ENCODE data around the gene LRRC74B.
"Not testable (repeated sequence)": the region's sequence is repeated elsewhere in the genome, so short reads cannot be mapped to it uniquely, and the experiment has no call there.

The LRRC74B gene

DNA sequence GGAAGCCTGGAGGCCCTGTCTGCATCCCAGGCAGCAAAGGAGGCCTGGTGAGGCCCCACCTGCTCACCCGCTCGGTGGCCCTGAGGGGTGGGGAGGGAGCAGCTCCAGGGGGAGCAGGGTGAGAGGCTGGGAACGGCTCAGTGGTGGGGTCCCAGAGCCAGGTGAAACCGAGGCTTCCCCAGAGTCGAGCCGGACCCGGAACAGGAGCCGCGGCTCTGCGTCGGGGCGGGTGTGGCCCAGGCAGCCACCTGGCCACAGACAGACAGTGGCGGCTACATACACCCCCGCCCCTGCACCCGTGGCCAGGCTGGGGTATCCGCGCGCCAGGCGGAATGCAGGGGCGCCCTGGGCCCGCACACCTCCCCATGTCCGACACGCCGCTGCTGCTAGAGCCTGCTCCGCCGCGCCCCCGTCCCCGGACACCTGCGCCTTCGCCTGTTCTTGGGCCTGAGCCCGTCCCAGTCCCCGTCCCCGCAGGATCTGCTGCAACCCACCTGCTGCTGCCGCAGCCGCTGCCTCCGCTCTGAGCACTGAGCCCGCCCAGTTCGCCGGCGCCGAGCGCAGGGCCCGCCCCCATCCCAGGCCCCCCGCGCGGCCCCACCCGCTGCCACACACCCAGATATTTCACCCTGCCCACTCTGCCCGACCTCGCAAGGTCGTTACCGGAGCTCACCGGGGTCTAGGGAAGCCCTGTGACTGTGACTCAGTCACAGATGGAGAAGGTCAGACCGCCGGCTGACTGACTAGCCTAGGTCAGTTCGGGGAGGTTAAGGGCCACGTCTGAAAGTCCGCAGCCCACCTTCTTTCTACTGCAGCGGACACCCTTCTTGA lies 13.5 kb upstream of the LRRC74B start, which contains the start of gene SLC7A4:
Gene SLC7A4 (minus strand): TSS at position 525 of the 831 bp plus-strand sequence. CDS start 749 bp downstream, outside the sequence.
- no peak for DNase-seq (ENCODE audit: low spot score)

DNA sequence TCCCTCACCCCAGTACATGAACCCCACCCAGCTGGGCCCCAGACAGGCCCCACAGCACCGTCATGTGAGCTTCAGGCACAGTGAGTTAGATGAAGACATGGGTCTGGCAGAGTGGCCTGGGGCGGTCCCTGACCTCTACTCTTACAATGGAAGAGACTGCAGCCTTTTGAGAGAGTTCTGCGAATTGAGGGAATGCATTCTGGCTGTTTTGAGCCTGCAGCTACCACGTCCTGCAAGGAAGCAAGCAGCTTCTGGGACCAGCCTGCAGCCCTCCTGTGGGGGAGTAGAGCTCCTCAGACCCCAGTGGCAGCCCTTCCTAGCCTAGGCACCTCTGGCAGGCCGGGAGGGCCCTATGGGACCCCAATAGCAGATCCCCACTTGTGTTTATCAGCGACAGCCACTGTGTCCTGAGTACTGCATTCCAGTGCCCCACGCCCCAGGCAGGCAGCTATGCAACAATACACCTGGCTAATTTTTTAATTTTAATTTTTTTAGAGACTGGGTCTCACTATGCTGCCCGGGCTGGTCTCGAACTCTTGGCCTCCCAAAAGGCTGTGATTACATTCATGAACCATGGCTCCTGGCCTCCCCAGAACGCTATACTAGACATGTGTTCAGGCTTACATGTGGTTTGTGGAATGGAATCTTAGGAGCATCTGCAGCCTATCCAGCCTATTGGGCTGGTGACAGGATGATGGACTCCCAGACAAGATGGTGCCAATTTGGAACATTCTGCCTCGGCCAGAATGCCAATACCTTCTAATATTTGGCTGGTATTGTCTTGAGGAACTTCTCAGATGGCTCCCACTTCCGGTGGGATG lies 12.7 kb upstream of the LRRC74B start:
- DNase-seq (ENCODE audit: low spot score) = no peak

- DNase-seq (ENCODE audit: low spot score) = no peak
Observed at GRCh38 chr22:21033895-21034294, 11.9 kb upstream of the LRRC74B start.

DNA sequence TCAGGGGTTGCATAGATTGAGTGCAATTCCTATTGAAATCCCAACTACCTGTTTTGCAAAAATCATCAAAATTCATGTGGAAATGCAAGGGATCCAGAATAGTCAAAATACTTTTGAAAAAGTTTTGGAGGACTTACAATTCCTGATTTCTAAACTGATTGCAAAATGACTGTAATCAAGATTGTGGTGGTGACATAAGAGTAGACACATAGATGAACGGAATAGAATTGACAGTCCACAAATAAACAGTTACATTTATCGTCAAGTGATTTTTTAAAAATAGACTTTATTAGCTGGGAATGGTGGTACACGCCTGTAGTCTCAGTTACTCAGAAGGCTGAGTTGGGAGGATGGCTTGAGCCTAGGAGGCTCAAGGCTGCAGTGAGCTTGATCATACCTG lies 10.8 kb upstream of the LRRC74B start:
- DNase-seq (ENCODE audit: low spot score) = no peak

DNA sequence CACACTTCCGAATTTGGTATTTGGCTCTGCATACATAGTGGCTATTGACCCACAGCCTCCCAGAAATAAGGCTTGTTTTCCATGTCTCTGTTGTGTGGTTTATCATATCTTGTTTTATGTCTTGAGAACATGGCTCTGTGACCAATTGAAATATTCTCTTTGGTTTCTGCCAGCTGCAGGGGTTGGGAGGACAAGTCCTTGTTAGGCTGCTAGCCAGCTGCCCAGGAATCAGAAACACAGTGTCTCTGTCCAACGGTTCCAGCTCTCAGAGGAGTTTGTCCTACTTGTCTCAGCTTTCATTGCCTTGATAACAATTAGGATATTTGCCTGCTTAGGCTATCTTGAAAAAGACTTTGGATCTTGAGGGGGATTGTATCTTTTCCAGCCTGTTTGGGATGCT lies 7.3 kb upstream of the LRRC74B start:
- DNase-seq (ENCODE audit: low spot score) = no peak

DNA sequence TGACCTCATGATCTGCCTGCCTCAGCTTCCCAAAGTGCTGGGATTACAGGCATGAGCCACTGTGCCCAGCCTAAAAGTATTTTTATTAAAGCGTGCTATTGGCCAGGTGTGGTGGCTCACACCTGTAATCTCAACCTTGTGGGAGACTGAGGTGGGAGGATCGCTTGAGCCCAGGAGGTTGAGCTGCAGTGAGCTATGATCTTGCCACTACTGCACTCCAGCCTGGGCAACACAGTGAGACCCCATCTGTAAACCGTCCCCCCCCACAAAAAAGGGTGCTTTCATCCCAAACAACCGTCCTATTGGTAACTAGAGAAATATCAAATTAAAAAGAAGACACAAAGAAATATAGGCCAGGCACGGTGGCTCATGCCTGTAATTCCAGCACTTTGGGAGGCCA lies 6.6 kb upstream of the LRRC74B start:
- not testable (repeated sequence) for DNase-seq (ENCODE audit: low spot score)

DNA sequence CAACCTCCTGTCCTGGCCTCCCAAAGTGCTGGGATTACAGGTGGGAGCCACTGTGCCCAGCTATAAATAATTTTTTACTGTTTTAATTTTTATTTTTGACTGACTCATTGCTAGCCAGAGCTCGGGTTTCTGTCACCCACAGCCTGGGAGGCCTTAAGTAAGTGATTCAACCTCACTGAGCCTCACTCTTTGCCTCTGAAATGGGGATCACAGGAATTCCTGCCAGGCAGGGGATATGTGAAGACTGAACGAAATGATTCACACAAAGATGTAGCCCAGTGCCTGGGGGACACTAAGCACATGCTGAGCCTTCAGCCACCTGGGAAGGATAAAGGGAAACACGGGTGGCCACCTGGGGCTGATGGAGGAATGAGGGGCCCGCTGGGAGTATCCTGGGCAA lies 3.8 kb upstream of the LRRC74B start:
- no peak for DNase-seq (ENCODE audit: low spot score)

DNA sequence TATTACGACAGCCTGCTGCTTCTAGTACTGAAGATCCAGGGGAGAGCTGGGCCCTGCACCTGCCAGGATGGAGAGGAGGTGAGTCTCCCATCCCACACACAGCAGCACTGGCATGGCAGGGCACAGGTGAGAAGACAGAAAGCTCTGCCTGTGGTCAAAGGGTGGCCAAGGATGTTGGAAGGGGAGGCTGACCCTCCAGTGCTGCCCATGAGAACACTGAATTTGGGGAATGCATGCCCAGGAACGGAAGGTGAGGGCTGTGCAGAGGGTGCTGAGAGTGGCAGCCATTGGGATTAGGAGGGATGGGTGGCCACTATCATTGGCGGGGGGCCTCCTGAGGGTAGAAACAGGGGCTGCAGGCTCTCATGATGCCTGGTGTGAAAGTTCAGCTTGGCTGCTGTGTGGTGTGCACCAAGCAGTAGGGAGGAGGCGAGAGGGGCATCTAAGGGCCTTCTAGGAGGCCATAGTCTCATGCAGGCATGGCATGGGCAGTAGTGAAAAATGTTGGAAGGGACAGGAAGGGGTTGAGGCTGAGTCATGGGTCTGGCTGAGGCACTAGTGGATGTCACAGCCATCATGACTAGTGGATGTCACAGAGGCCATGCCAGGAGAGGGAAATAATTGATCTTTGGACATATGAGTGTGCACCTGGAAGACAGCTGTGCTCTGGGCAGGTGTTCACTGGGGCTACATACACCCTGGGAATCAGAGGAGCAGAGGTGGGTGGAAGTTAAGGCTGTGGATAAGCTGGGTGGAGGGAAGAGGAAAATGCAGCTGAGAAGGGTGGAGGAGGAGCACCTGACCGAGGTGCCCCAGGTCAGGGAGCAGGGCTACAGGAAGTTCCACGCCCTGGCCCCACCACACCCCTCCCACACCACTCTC lies 2.5 kb upstream of the LRRC74B start:
- no peak for DNase-seq (ENCODE audit: low spot score)

DNA sequence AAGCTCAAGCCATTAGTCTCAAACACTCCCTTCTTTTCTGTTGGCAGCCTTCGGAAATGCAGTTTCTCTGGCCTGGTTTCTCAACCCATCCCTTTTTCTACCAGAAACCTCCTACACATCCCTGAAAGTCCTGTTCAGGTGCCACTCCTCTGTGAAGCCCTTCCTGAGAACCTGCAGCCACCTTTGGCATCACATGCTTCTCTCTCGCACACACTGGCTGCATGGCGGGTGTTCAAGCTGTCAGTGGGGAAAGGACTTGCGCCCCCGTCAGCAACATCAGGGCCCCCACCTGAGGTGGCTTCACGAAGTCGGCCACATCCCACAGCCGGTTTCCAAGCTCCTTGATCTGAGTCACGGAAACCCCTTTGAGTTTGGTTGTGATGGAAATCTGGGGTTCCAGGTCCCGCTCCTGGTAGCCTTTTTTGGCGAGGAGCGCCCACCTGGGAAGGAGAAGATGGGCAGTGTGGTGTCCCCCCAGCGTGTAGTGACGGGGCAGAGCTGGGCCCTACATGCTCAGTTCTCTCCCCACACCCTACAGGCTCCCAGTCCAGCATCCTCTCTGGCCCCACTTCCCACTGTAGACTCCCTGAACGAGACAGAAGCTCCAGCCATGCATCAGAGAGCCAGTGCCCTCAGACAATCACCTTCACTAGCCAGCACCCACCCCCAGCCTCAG lies 1.7 kb upstream of the LRRC74B start:
- no peak for DNase-seq (ENCODE audit: low spot score)

DNA sequence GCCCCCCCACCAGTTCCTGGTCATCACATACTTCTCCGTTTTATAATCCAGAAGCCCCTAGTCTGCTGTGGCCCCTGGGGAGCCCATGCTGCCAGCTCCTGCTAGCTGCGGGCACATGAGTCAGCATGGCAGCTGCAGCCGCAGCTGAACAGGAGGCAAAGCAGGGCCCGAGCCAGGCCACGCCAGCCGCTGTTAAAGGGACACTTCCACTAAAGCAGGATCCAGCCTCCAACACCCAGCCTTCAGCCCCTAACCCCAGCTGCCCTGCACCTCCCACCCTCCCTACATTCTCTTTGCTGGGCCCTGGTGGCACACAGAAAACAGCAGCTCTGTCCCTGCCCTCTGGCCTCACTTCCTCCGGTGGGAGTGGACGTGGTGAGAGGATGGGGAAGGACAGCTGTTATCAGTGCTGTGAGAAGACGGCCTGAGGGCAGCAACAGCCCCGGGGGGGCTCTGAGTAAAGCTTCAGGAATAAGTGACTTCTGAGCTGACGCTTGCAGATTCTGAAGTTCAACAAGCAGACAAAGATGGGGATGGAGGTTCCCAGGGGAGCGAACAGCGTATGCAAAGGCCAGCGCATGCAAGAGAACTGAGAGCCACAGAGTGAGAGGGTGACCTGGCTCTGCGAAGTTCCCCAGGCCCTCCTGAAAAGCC lies 688 bp upstream of the LRRC74B start:
- DNase-seq (ENCODE audit: low spot score) = no peak

GRCh38 chr22:21047035-21047661 lies 1.4 kb downstream of the LRRC74B start:
- DNase-seq (ENCODE audit: low spot score) = no peak

- no peak for DNase-seq (ENCODE audit: low spot score)
Observed at GRCh38 chr22:21047730-21048129, 2.0 kb downstream of the LRRC74B start.

- DNase-seq (ENCODE audit: low spot score) = not testable (repeated sequence)
Observed at GRCh38 chr22:21048448-21048847, 2.7 kb downstream of the LRRC74B start.

DNA sequence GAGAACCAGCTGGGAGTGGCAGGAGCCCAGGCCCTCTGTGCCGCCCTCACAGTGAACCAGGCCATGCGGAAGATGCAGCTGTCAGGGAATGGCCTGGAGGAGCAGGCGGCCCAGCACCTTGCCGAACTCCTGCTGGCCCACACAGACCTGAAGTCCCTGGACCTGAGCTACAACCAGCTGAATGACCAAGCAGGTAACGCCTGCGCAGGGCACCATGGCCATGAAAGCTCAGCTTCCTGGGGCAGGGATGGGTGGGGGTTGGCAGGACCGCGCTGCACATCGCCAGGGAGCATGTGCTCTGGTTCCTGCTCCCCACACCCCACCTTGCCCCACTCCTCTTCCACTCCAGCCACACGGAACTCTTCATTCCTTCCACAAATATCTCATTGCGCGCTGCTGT lies 3.2 kb downstream of the LRRC74B start:
- not testable (repeated sequence) for DNase-seq (ENCODE audit: low spot score)

DNA sequence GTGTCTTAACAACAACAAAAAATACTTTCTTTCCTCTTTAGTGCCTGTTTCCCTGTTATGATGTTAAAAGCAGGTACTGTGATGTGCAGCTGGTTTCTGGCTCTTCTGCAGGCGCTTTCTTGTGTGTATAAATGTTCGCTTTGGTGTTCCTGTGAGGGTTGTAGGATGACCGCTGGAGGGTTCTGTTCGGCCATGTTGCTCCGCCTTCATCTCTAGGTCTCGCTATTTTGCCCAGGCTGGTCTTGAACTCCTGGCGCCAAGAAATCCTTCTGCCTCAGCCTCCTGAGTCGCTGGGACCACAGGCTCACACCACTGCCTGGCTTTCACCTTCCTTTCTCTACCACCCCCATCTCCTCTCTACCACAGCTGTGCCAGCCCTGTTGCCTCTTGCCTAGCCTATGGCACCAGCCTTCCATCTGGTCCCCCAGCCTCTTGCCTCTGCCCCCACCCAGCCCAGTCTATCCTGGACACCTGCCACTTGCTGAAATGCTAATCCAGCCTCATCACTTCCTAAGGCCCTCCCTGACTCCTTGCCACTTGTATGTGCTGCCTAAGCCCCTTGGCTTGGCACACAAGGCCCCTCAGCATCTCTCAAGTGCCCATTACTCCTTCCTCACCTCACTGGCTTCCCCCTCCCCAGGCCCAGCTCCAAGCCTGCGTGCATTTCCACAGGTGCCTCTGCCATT lies 5.5 kb downstream of the LRRC74B start:
- DNase-seq (ENCODE audit: low spot score) = no peak

DNA sequence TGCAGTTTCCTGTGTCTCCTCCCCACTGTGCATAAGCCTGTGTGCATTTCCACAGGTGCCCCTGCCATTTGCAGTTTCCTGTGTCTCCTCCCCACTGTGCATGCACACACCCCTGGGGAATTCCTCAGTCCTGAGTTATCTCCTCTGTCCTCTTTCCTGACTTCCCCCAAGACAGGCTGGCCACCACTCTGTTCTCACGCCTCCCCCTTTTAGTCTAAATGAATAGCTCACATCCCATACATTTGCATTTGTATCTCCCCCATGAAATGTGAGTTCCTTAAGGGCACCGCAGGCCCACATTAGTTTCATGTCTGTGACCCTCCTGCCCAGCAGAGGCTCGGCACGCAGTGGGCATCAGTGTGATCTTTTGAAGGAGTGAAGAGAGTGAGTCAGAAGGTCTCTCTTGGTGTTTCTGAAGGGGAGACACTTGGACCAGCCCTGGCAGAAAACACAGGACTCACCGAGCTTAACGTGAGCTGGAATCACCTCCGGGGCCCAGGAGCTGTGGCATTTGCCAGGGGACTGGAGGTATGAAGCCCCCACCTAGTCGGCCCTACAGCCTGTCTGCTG lies 6.2 kb downstream of the LRRC74B start:
- no peak for DNase-seq (ENCODE audit: low spot score)

DNA sequence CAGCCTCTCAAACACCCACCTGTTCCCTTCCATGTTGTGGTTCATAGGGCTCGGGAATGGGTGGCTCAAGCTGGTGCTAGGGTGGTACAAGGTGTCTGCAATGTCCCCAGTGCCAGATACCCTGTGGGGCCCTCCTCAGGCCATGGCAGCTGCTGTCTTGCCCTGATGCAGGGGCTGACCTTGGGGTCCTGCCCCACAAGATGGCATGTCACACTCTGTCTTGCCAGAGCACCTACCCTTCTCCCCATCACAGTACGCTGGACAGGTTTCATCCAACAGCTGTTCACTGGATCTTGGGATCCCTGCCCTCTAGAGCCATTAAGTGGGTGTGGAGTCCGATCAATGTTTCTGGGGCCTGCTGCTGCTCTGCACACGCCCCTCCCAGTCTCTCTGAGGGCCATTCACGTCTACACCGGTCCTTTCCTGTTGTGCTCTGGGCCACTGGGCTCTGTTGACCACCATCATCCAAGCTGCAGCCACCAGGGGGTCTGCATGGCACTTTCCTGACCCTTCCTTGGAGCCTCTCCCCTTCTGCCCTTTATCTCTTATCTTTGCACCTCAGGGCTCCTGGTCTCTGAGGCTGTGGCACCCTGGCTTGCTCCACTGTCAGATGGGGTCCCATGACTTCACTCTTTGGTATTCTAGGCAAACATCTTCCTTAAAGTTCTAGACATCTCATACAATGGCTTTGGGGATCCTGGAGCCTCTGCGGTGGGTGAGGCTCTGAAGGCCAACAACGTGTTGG lies 7.1 kb downstream of the LRRC74B start:
- DNase-seq (ENCODE audit: low spot score) = no peak

GRCh38 chr22:21054046-21054713 lies 8.4 kb downstream of the LRRC74B start:
- no peak for DNase-seq (ENCODE audit: low spot score)
